H1 (cell line): ENCODE results near the gene BMF. TPM values are rescaled to one million over a fixed set of nuclear protein-coding genes. Genes with fewer than 3 reads are reported as not detected.
"Not testable (repeated sequence)": the region's sequence is repeated elsewhere in the genome, so short reads cannot be mapped to it uniquely, and the experiment has no call there.

Source experiments
- CTCF ChIA-PET: fragments of 300-600 bp; sonication (Branson Sonifier 250); formaldehyde crosslinking; loops from one replicate; lab custom pipeline; 2021; ENCODE audit not compliant: partially characterized antibody; lab: Charles Lee
- POLR2A ChIA-PET: fragments of 300-600 bp; sonication (Branson Sonifier 250); formaldehyde crosslinking; loops from one replicate; lab custom pipeline; 2021; ENCODE audit warnings: inconsistent platforms; ENCODE audit not compliant: partially characterized antibody; lab: Charles Lee
- DNase-seq, 2 experiments: peaks; one replicate each; pipeline versions ENCODE4 v3.0.0 to v3.0.0-alpha.2; 2010 to 2022; ENCODE audit warnings: low spot score in 2 of 2, low read depth in 1 of 2, mixed read lengths in 1 of 2
- FAIRE-seq: peaks from 2 replicates; lab custom pipeline; 2011; peaks lifted over from hg19 to GRCh38; lab: Jason Lieb, UNC
- H2AFZ ChIP-seq: 2 replicates; pipeline ENCODE4 v1.8.1; 2012; ENCODE audit warnings: low read length, inconsistent platforms
- H2AK5ac ChIP-seq: 2 replicates; pipeline ENCODE4 v1.6.1; 2013; ENCODE audit warnings: low read depth, low read length
- H2BK120ac ChIP-seq: replicated peaks from 2 replicates; pipeline ENCODE3; 2013; ENCODE audit warnings: low read depth, low read length, inconsistent platforms
- H2BK12ac ChIP-seq: 2 replicates; pipeline ENCODE4 v1.6.1; 2013; ENCODE audit warnings: low read depth, low read length
- H2BK15ac ChIP-seq: 2 replicates; pipeline ENCODE4 v1.6.1; 2013; ENCODE audit warnings: low read length
- H2BK20ac ChIP-seq: 2 replicates; pipeline ENCODE4 v1.6.1; 2013; ENCODE audit warnings: low read length
- H2BK5ac ChIP-seq: 2 replicates; pipeline ENCODE4 v1.6.1; 2013; ENCODE audit warnings: low read depth, low read length
- H3K14ac ChIP-seq: 2 replicates; pipeline ENCODE4 v1.6.1; 2013; ENCODE audit warnings: inconsistent platforms; ENCODE audit not compliant: insufficient read length
- H3K18ac ChIP-seq: 2 replicates; pipeline ENCODE4 v1.6.1; 2013; ENCODE audit warnings: low read length; ENCODE audit errors: extremely low read depth
- H3K23ac ChIP-seq: 2 replicates; pipeline ENCODE4 v1.6.1; 2013; ENCODE audit warnings: inconsistent platforms; ENCODE audit not compliant: insufficient read length
- H3K23me2 ChIP-seq: 2 replicates; pipeline ENCODE4 v1.6.1; 2013; ENCODE audit warnings: low read depth, low read length
- H3K27ac ChIP-seq: 2 replicates; pipeline ENCODE4 v1.6.1; 2011; ENCODE audit warnings: low read depth, low read length, inconsistent platforms
- H3K27me3 ChIP-seq, 4 experiments: replicated peaks in 1 of 4; 1 replicate in 1 of 4; 2 replicates in 3 of 4; pipeline versions ENCODE4 v1.6.1 to v1.8.1; 2011 to 2013; ENCODE audit warnings: low read length in 3 of 4, mild to moderate bottlenecking in 3 of 4, inconsistent platforms in 2 of 4, mixed read lengths in 2 of 4, moderate library complexity in 1 of 4; ENCODE audit not compliant: control insufficient read depth in 3 of 4, insufficient read depth in 3 of 4; ENCODE audit errors: extremely low read depth in 1 of 4
- H3K36me3 ChIP-seq, 4 experiments: 2 replicates each; pipeline versions ENCODE4 v1.6.1 to v1.8.1; 2011 to 2013; ENCODE audit warnings: mild to moderate bottlenecking in 4 of 4, low read length in 3 of 4, moderate library complexity in 2 of 4, control low read depth in 1 of 4, inconsistent platforms in 1 of 4; ENCODE audit not compliant: insufficient read depth in 4 of 4, control insufficient read depth in 2 of 4
- H3K4ac ChIP-seq: replicated peaks from 2 replicates; pipeline ENCODE3; 2013; ENCODE audit warnings: low read length, low read depth, mixed read lengths, inconsistent platforms; ENCODE audit not compliant: insufficient read length
- H3K4me1 ChIP-seq, 4 experiments: replicated peaks in 1 of 4; 1 replicate in 1 of 4; 2 replicates in 3 of 4; pipeline versions ENCODE4 v1.6.1 to v1.8.1; 2011 to 2013; ENCODE audit warnings: low read length in 3 of 4, inconsistent platforms in 2 of 4, mixed read lengths in 1 of 4; ENCODE audit not compliant: insufficient read depth in 4 of 4, control insufficient read depth in 3 of 4
- H3K4me2 ChIP-seq, 2 experiments: 2 replicates each; pipeline versions ENCODE4 v1.6.1 to v1.8.1; 2011 to 2013; ENCODE audit warnings: low read depth in 2 of 2, low read length in 2 of 2, control low read depth in 1 of 2, inconsistent platforms in 1 of 2, mild to moderate bottlenecking in 1 of 2; ENCODE audit not compliant: insufficient read depth in 1 of 2
- H3K4me3 ChIP-seq, 4 experiments: fragments of 200-600, 300-600 bp in 1 of 4; sonication (generic), shearing (Covaris generic), sonication (Bioruptor Twin) in 1 of 4; 2 replicates each; pipeline versions ENCODE4 v1.5.1 to v1.8.1; 2011 to 2016; ENCODE audit warnings: low read length in 4 of 4, low read depth in 3 of 4, control low read depth in 2 of 4, inconsistent platforms in 2 of 4, mild to moderate bottlenecking in 2 of 4, mixed read lengths in 1 of 4, moderate library complexity in 1 of 4; ENCODE audit not compliant: insufficient read depth in 2 of 4; ENCODE audit errors: extremely low read depth in 1 of 4
- H3K56ac ChIP-seq: replicated peaks from 2 replicates; pipeline ENCODE3; 2013; ENCODE audit warnings: low read depth, mild to moderate bottlenecking, mixed read lengths, low read length, inconsistent platforms; ENCODE audit not compliant: insufficient read length
- H3K79me1 ChIP-seq: 2 replicates; pipeline ENCODE4 v1.6.1; 2013; ENCODE audit warnings: low read depth, low read length, control low read depth
- H3K79me2 ChIP-seq, 2 experiments: 2 replicates each; pipeline versions ENCODE4 v1.6.1 to v1.8.1; 2012 to 2013; ENCODE audit warnings: low read length in 2 of 2, mild to moderate bottlenecking in 2 of 2, inconsistent platforms in 1 of 2; ENCODE audit not compliant: insufficient read depth in 2 of 2, control insufficient read depth in 1 of 2
- H3K9ac ChIP-seq, 4 experiments: replicated peaks in 1 of 4; 1 replicate in 1 of 4; 2 replicates in 3 of 4; pipeline versions ENCODE4 v1.6.1 to v1.8.1; 2011 to 2013; ENCODE audit warnings: low read depth in 3 of 4, low read length in 3 of 4, control low read depth in 2 of 4, mild to moderate bottlenecking in 2 of 4, moderate library complexity in 2 of 4, inconsistent platforms in 1 of 4; ENCODE audit errors: extremely low read depth in 1 of 4
- H3K9me3 ChIP-seq, 2 experiments: 2 replicates each; pipeline versions ENCODE4 v1.6.1 to v1.8.1; 2012 to 2013; ENCODE audit warnings: mild to moderate bottlenecking in 2 of 2, moderate library complexity in 2 of 2, control low read depth in 1 of 2, inconsistent platforms in 1 of 2, low read depth in 1 of 2, low read length in 1 of 2, mixed read lengths in 1 of 2; ENCODE audit not compliant: insufficient read depth in 2 of 2
- H4K20me1 ChIP-seq, 2 experiments: replicated peaks in 1 of 2; 2 replicates each; pipeline versions ENCODE3 to v1.8.1; 2011 to 2013; ENCODE audit warnings: inconsistent platforms in 2 of 2, low read length in 2 of 2, mild to moderate bottlenecking in 1 of 2; ENCODE audit not compliant: insufficient read depth in 2 of 2, control insufficient read depth in 1 of 2
- H4K5ac ChIP-seq: 2 replicates; pipeline ENCODE4 v1.6.1; 2013; ENCODE audit warnings: low read length, low read depth, mixed read lengths, inconsistent platforms; ENCODE audit not compliant: insufficient read length
- H4K8ac ChIP-seq: 2 replicates; pipeline ENCODE4 v1.8.0; 2013; ENCODE audit warnings: mild to moderate bottlenecking, moderate library complexity, low read length, inconsistent platforms; ENCODE audit not compliant: insufficient read depth; ENCODE audit errors: extremely low read depth
- H4K91ac ChIP-seq: replicated peaks from 2 replicates; pipeline ENCODE3; 2013; ENCODE audit warnings: low read length, mixed read lengths, inconsistent platforms; ENCODE audit not compliant: insufficient read length
- ASH2L ChIP-seq: fragments of 200-600, 300-600 bp; sonication (generic); IDR thresholded peaks from one replicate; pipeline ENCODE4 v1.7.1; 2017; ENCODE audit warnings: low read length
- CTBP2 ChIP-seq: IDR thresholded peaks from 2 replicates; pipeline ENCODE4 v1.7.0; 2011; ENCODE audit warnings: borderline replicate concordance, mild to moderate bottlenecking, moderate library complexity, mixed read lengths, low read length; ENCODE audit not compliant: insufficient read depth, insufficient read length
- EP300 ChIP-seq, 2 experiments: IDR thresholded peaks; 1 replicate in 1 of 2; 2 replicates in 1 of 2; pipeline ENCODE4 v1.6.1; 2011 to 2012; ENCODE audit warnings: low read depth in 2 of 2, low read length in 2 of 2, mild to moderate bottlenecking in 2 of 2, borderline replicate concordance in 1 of 2, inconsistent platforms in 1 of 2, moderate library complexity in 1 of 2
- HDAC2 ChIP-seq, 2 experiments: fragments of 300-600 bp in 1 of 2; sonication (generic) in 1 of 2; IDR thresholded peaks; 2 replicates each; pipeline ENCODE4 v1.6.1; 2011 to 2012; ENCODE audit warnings: low read depth in 2 of 2, low read length in 2 of 2, mild to moderate bottlenecking in 2 of 2, moderate library complexity in 2 of 2, borderline replicate concordance in 1 of 2, inconsistent platforms in 1 of 2
- RBBP5 ChIP-seq: IDR thresholded peaks from 2 replicates; pipeline ENCODE4 v1.7.1; 2012; ENCODE audit warnings: low read depth, mild to moderate bottlenecking, inconsistent platforms, low read length, moderate library complexity, borderline replicate concordance
- SP1 ChIP-seq: IDR thresholded peaks from 2 replicates; pipeline ENCODE4 v1.6.1; 2011; ENCODE audit warnings: low read depth, low read length
- TCF12 ChIP-seq: IDR thresholded peaks from 2 replicates; pipeline ENCODE4 v1.6.1; 2011; ENCODE audit warnings: low read depth, mild to moderate bottlenecking, low read length
- YY1 ChIP-seq: IDR thresholded peaks from 2 replicates; pipeline ENCODE4 v1.6.1; 2011; ENCODE audit warnings: low read depth, mild to moderate bottlenecking, low read length
- WGBS, 2 experiments: shearing (Covaris generic) in 1 of 2; methylation state at CpG; one replicate each; pipeline versions ENCODE4 v1.1.6 to v1.1.7; 2013 to 2015; ENCODE audit warnings: low lambda C conversion rate in 2 of 2, mixed read lengths in 2 of 2, inconsistent platforms in 1 of 2, low coverage in 1 of 2, missing lambda C conversion rate in 1 of 2; ENCODE audit not compliant: insufficient replicate concordance in 2 of 2, insufficient coverage in 1 of 2, insufficient read length in 1 of 2; ENCODE audit errors: extremely low coverage in 1 of 2, missing lambda C conversion rate in 1 of 2; 5-methylcytosine and 5-hydroxymethylcytosine counted together
- polyA plus RNA-seq, 7 experiments: library from polyadenylated mRNA; depleted of rRNA in 3 of 7; stranded (reverse) in 5 of 7; unstranded in 2 of 7; fragments of >200 nt in 5 of 7; fragments of 200-250 nt in 2 of 7; gene quantifications; 1 replicate in 5 of 7; 2 replicates in 1 of 7; 4 replicates in 1 of 7; pipeline versions ENCODE4 v1.2.1 to v1.2.3, GENCODE V29; 2011 to 2013; ENCODE audit warnings: missing spikeins in 2 of 7, mixed read lengths in 2 of 7
- total RNA-seq: library from RNA; stranded (reverse); fragmentation: NEBNext Ultra II Directional; extraction: Animal tissue kit (Norgen Biotek cat#: 25700); gene quantifications from 2 replicates; pipeline ENCODE4 v1.2.1, GENCODE V29; 2021

BMF gene
- total and polyA plus RNA-seq, 2 of the 8 experiments (the other 6 are each of a cell fraction or from before 2014, with no cell fraction given), result 21.2 to 24.2 TPM

DNA sequence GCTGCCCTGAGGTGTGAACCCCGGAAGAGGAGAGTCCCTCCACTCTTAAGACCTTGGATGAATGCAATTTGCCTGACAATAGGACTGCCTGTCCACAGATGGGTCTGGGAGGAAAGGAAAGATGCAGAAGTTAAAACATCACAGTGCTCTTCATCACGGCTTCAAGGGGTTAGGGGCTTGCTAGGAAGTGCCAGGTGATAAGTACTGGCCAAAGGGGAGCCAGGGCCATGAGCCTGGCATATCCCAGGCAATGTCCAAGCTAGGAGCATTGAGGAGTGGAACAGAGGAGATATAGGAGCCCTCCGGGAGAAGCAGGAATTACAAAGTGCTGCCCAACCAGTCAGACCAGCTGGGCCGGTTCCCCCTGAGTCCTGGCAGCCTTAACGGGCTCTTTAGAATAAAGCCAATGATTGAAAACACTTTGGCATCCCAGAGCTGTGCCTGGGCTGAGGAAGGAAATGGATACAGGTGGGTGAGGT lies 16.2 kb upstream of the BMF start:
- not testable (repeated sequence) for H2AK5ac ChIP-seq, H4K5ac ChIP-seq, H4K8ac ChIP-seq, H2AFZ ChIP-seq, H3K18ac ChIP-seq, H3K9me3 ChIP-seq, H3K4ac ChIP-seq, H3K79me1 ChIP-seq, H3K14ac ChIP-seq, H3K56ac ChIP-seq, H4K20me1 ChIP-seq, H4K91ac ChIP-seq, H3K36me3 ChIP-seq, H3K79me2 ChIP-seq, H3K27ac ChIP-seq, H3K23me2 ChIP-seq, H3K27me3 ChIP-seq, H3K23ac ChIP-seq, H2BK15ac ChIP-seq, H3K9ac ChIP-seq, H2BK12ac ChIP-seq
- POLR2A ChIA-PET, result interaction anchor here (0.7 to 5.3 kb wide), 9 partner anchors 9 to 46 kb away, joined by 3 to 26 read pairs (median 11); partner anchors contain the start of genes BMF and BUB1B
- Histone ChIP-seq H3K4me3 (peak overlapping the region in 2 of 4 experiments; percentile 15 to 36; a peak in 3 of 8 replicates), H3K4me2 (peak overlapping the region; percentile 57 to 82), H2BK20ac (0 out of 2 replicates have a peak overlapping the region, but pooled peaks have one; percentile 11), H2BK120ac (peak overlapping the region; percentile 38), H2BK5ac (peak overlapping the region; percentile 77; the same call in 1 of the 2 replicates), H3K4me1 (peaks cover 4 to 16% (median 12%) of the 10 kb centered on the region in 4 experiments; a peak in 5 of 7 replicates)
- TF ChIP-seq HDAC2 (IDR thresholded peaks at IDR 0.05; ENCODE audit: borderline replicate concordance in 1 of 2, low read depth in 2 of 2, low read length in 2 of 2) (peak in 1 of 2 experiments; percentile 8; a peak in 1 of 4 replicates), ASH2L (peak; percentile 97), YY1 (0 out of 2 replicates have a peak, but pooled peaks have one; percentile 17), CTBP2 (peak; percentile 68), SP1 (peak; percentile 83; the same call in 1 of the 2 replicates), RBBP5 (peak; percentile 92), TCF12 (0 out of 2 replicates have a peak, but pooled peaks have one; percentile 24), EP300 (IDR thresholded peaks at IDR 0.05; ENCODE audit: borderline replicate concordance in 1 of 2, low read depth in 2 of 2, low read length in 2 of 2) (peak in 1 of 2 experiments; percentile 29; a peak in 1 of 3 replicates)
- DNase-seq (peak in 1 of 2 experiments; percentile 74), FAIRE-seq (peak; percentile 99)
- 32% methylated on average over 3 of the region's 5 CpGs; no CpG with 5 or more reads in 1 of the 2 experiments for WGBS, 2 experiments
- CTCF ChIA-PET, result interaction anchor here (0.6 to 2.4 kb wide), 4 partner anchors 12 to 45 kb away, joined by 3 to 45 read pairs (median 9); no protein-coding TSS in a partner anchor
